Activated naive CD4-positive, alpha-beta T cell (primary cell): Measurements from ENCODE around the gene NCR1.
"Not testable (repeated sequence)": the region's sequence is repeated elsewhere in the genome, so short reads cannot be mapped to it uniquely, and the experiment has no call there.

Experiments
- DNase-seq, 4 experiments: peaks; one replicate each; lab custom pipeline; 2025; lab: John Stamatoyannopoulos, UW

The NCR1 gene

DNA sequence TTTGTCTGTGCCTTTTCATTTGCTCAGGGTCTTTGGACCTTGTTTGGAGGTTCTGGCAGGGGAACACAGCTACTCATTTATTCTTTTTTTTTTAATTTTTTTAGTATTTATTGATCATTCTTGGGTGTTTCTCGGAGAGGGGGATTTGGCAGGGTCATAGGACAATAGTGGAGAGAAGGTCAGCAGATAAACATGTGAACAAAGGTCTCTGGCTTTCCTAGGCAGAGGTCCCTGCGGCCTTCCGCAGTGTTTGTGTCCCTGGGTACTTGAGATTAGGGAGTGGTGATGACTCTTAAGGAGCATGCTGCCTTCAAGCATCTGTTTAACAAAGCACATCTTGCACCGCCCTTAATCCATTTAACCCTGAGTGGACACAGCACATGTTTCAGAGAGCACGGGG is 2.0 kb downstream of the NCR1 start:
- DNase-seq, result not testable (repeated sequence)

DNA sequence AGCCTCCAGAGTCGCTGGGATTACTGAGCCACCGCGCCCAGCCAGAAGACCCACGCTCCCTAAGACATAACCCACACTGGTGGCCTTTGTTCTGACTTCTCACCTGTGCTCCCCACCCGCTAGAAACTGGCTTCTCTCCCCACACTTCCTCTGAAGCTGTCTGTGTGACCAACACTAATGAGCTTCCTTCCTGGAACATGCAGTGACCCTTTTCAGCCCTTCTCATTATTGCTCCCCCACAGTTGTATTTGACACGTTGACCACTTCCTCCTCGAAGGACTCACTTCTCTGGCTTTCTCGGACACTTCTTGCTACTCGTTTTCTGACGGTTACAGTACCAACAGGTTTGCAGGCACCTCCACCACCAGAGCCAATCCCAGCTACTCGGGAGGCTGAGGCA is 10.9 kb downstream of the NCR1 start:
- no peak for DNase-seq

DNA sequence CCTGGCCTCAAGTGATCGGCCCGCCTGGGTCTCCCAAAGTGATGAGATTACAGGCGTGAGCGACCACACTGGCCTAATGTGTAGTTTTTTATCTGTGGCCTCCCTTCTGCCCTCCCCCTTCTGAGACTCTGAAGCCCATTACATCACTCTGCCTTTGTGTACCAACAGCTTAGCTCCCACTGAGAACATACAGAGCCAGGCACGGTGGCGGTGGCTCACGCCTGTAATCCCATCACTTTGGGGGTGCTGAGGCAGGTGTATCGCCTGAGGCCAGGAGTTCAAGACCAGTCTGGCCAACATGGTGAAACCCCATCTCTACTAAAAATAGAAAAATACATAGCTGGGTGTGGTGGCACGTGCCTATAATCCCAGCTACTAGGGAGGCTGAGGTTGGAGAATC is 12.6 kb downstream of the NCR1 start:
- no peak for DNase-seq

DNA sequence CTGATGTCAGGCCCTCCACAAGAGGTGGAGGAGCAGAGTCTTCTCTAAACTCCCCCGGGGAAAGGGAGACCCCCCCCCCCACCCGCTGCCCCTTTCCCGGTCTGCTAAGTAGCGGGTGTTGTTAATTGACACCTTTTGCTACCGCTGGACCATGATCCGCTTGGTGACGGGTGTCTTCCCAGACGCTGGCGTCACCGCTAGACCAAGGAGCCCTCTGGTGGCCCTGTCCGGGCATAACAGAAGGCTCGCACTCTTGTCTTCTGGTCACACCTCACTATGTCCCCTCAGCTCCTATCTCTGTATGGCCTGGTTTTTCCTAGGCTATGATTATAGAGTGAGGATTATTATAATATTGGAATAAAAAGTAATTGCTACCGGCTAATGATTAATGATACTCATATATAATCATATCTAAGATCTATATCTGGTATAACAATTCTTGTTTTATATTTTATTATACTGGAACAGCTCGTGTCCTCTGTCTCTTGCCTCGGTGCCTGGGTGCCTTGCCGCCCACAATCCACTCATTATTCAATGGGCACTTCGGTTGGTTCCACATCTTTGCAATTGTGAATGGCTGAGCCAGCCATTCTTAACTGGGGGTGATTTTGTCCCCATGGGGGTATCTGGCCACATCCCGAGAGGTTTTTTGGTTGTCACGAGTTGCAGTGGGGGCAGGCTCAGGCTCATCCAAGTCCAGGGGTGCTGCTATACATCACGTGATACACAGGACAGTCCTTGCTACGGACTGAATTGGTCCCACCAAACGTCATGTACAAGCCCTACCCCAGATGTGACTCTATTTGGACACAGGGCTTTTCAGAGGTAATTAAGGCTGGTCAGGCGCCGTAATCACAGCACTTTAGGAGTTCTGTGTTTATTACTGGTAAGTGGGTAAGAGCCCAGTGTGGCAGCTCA is 14.0 kb downstream of the NCR1 start:
- DNase-seq, result not testable (repeated sequence)

DNA sequence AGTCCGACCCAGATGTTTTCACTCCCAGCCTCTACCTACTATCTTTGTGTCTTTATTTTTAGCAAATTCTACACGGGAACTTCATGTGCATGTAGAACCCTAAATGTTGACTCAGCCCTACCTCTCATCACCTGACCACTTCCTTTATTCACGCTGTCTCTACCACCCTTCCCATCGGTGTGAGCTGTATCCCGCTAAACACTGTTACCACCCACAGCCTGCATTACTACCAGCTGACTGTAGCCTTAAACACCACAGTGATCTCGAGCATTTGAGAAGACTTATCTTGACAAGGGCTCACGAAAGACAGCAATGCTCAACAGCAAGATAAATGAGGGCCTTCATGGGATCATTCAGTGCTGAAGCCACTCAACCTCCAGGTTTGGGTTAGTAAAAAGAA is 15.1 kb downstream of the NCR1 start:
- no peak for DNase-seq

DNA sequence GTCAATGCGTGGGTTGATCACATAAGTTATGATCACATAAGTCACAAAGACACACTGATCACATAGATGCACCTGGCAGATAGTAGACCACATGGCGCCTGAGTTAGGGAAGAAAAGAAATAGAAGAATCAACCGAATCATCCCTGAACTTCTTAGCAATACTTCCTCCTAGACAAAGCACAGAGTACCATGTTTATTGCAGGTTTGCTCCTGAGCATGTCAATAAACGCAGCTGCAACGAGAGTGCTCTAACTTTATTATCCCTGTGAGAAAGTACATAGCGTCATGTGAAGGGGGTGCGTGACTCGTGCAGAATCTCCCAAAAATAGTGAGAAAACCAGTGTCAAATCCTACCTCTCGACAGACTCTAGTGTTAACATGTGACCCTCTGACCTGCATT is 17.3 kb downstream of the NCR1 start:
- DNase-seq, result no peak

DNA sequence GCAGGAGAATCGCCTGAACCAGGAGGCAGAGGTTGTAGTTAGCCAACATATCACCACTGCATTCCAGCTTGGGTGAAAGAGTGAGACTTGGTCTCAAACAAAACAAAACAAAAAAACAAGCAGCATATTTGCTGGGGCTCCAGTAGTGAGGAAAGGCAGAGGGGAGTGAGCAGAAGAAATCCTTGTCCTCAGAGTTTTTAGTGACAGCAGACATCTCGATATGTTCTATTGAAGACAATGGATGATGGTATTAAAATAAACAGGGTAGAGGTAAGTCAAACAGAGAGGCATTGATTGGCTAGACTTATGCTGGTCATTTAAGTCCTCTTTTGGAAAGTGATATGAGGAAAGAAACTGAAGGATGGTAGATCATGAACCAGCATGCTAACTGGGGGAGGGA is 22.4 kb downstream of the NCR1 start:
- DNase-seq, result no peak

DNA sequence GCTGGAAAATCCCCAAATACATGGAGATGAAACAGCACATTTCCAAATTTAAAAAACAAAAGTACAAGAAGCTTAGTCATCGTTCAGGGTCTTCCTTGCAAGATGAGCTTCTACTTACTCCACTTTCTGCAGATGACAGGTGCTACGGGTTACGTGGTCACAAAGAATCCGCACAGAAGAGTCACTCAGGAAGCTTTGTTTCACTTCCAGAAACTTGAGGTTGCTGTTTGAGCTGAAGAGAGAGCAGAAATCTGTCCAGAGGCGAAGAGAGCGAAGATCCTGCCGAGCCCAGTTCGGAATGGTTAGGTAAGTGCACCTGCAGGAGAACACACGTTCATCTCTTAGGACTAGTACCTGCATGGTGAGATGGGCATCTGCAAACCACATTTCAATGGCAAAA is 32.0 kb downstream of the NCR1 start:
- DNase-seq, result no peak

DNA sequence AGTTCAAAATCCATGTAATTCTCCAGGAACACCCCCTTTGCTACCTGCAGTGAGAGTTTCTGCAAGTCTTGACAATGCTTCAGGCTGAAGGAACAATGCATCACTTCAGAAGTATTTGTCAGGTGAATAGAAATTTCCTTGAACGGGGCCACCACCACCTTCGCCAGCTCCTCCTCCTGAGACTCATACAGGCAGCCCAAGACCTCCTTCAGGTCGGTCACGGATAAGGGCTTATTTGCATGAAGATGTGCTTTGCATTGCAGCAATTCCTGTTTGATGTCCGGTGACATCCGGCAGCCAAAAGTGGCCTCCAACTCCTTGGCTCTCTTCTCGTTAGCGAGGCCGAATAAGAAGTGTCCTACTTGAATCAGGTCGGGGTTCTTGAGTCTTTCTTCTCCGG is 33.0 kb downstream of the NCR1 start:
- no peak for DNase-seq

DNA sequence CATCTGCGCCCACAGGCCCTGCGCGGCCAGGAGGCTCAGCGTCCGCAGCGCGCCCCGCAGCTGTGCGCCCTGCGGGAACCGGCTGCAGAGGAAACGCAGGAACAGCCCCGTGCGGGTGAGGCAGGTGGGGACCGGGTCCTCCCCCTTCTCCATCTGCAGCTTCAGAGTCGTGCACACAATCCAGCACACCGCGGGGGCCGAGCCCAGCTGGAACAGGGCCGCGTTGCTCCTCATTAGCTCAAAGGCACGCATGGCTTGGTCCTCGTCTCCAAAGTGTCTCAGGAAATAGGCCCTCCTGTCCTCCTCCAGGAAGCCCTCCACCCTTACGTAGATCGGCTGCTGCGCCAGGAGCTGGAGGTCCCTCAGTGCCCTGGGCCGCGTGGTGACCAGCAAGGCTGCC is 33.6 kb downstream of the NCR1 start:
- not testable (repeated sequence) for DNase-seq

DNA sequence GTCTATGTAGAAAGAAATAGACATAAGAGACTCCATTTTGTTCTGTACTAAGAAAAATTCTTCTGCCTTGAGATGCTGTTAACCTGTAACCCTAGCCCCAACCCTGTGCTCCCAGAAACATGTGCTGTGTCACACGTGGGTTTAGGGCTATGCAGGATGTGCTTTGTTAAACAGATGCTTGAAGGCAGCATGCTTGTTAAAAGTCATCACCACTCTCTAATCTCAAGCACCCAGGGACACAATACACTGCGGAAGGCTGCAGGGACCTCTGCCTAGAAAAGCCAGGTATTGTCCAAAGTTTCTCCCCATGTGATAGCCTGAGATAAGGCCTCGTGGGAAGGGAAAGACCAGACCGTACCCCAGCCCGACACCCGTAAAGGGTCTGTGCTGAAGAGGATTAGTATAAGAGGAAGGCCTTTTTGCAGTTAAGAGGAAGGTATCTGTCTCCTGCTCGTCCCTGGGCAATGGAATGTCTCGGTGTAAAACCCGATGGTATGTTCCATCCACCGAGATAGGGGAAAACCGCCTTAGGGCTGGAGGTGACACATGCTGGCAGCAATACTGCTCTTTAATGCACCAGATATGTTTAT is 37.9 kb downstream of the NCR1 start:
- not testable (repeated sequence) for DNase-seq

DNA sequence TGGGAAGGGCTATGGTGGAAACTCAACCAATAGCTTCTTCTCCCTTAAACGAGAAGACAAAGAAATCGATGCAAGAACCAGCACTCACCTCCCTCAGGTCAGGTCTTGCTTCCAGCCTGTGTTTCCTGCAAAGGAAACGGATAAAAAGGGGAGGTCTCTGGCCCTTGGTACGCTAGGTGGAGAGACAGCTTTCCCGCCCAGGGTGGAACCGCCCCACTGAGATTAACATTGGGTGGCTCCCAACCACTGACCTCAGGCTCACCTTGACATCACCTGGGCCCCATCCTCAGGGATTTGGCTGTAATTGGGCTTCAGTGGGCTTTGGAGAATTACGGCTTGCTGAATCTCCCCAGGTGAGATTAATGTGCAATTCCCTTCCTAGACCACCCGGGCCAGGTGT is 41.4 kb downstream of the NCR1 start, which contains the start of gene NLRP7:
Gene NLRP7, minus strand, starts transcription at position 150 of the 400 bp plus-strand sequence.
- DNase-seq, result no peak

DNA sequence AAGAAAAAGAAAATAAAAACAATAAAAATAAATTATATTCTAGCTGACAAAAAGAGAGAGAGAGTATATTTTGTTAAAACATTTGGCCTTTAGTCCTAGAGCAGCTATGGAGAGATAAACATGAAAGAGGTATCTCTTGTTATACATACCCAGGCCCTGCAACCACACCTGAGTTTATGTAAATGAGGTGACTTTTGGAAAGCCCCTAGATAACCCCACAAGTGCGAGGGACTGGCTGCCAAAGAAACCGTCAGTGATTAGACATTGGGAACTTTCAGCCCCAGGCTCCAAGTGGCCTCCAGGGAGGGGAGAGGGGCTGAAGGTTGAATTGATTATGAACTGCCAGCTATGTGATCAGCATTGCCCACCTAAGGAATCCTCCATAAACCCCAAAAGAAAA is 43.5 kb downstream of the NCR1 start:
- no peak for DNase-seq

DNA sequence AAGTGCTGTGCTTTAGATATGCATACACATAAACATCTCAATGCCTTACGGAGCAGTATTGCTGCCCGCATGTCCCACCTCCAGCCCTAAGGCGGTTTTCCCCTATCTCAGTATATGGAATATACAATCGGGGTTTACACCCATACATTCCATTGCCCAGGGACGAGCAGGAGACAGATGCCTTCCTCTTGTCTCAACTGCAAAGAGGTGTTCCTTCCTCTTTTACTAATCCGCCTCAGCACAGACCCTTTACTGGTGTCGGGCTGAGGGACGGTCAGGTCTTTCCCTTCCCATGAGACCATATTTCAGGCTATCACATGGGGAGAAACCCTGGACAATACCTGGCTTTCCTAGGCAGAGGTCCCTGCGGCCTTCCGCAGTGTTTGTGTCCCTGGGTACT is 44.6 kb downstream of the NCR1 start:
- DNase-seq, result not testable (repeated sequence)

DNA sequence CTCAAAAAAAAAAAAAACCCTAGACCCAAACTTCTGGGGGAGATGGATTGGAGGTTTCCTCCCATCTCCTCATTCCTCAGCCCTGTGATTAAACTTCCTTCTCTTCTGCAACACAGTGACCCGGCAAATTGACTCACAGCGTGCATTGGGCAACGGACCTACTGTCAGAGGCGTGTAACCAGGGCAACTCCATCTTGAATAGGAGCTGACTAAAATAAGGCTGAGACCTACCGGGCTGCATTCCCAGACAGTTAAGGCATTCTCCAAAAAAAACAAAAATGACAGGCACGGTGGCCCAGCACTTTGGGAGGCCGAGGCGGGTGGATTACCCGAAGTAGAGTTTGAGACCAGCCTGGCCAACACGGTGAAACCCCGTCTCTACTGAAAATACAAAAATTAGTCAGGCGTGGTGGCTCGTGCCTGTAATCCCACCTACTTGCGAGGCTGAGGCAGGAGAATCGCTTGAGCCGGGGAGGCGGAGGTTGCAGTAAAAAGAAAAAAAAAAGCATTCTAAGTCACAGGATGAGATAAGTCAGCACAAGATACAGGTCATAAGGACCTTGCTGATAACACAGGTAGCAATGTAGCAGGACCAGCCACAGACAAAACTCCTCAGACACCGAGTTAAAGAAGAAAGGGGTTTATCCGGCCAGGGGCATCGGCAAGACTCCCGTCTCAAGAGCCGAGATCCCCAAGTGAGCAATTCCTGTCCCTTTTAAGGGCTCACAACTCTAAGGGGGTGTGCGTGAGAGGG is 46.8 kb downstream of the NCR1 start:
- no peak for DNase-seq

DNA sequence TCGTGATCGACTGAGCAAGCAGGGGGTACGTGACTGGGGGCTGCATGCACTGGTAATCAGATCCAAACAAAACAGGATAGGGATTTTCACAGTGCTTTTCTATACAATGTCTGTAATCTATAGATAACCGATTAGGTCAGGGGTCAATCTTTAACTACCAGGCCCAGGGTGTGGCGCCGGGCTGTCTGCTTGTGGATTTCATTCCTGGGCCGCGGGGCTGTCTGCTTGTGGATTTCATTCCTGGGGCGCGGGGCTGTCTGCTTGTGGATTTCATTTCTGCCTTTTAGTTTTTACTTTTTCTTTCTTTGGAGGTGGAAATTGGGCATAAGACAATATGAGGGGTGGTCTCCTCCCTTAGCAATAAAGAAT is 47.4 kb downstream of the NCR1 start:
- DNase-seq, result not testable (repeated sequence)

DNA sequence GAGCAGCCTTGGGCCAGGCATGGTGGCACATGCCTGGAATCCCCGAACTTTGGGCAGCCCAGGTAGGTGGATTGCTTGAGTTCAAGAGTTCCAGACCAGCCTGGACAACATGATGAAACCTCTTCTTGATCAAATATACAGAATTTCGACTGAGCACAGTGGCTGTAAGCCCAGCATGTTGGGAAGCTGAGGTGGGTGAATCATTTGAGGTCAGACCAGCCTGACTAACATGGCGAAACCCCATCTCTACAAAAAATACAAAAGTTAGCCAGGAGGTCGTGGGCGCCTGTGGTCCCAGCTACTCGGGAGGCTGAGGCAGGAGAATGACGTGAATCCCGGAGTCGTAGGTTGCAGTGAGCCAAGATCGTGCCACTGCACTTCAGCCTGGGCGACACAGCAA is 49.4 kb downstream of the NCR1 start:
- DNase-seq, result no peak

DNA sequence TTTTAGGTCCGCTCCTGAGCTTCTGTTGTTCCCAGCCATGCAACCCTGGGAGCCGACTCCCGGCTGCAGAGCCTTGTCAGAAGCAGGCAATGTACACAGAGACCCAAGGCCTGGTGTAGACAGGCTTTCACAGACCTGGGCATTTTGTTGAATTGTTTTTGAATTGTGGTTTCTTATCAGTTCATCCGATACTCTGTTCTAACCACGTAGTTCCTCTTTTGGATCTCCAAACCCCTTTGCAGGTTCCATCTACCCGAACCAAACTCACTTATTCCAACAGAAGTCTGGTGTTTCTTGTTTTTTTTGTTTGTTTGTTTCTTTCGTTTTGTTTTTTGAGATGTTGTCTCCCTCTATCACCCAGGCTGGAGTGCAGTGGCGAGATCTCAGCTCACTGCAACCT is 53.9 kb downstream of the NCR1 start:
- no peak for DNase-seq
